OCI-LY1 (cell line): ENCODE measurements around the gene MRAS.

Experiments used
- H2AFZ ChIP-seq: fragments of 200-600 bp; sonication (generic), shearing (Covaris generic); 2 replicates; pipeline ENCODE4 v1.6.0; 2014; ENCODE audit warnings: antibody characterized with exemption, mild to moderate bottlenecking, low read length
- H3F3A ChIP-seq: fragments of 200-600 bp; sonication (generic), shearing (Covaris generic); 2 replicates; pipeline ENCODE4 v1.6.0; 2014; ENCODE audit warnings: mild to moderate bottlenecking, antibody characterized with exemption, low read length, moderate library complexity; ENCODE audit not compliant: insufficient read depth
- H3K27ac ChIP-seq: fragments of 200-600 bp; sonication (generic); 2 replicates; pipeline ENCODE4 v1.5.1; 2014; ENCODE audit warnings: low read length, mixed run types, mild to moderate bottlenecking, low read depth; ENCODE audit not compliant: poor library complexity, severe bottlenecking
- H3K27me3 ChIP-seq: fragments of 200-600 bp; sonication (generic); 2 replicates; pipeline ENCODE4 v1.6.0; 2014; ENCODE audit warnings: antibody characterized with exemption, mild to moderate bottlenecking, low read length, moderate library complexity; ENCODE audit not compliant: insufficient read depth
- H3K36me3 ChIP-seq: fragments of 200-600 bp; sonication (generic); 2 replicates; pipeline ENCODE4 v1.6.1; 2014; ENCODE audit warnings: mild to moderate bottlenecking, antibody characterized with exemption, low read length, moderate library complexity, mixed read lengths; ENCODE audit not compliant: insufficient read depth
- H3K4me1 ChIP-seq: fragments of 200-600 bp; sonication (generic); 2 replicates; pipeline ENCODE4 v1.5.1; 2014; ENCODE audit warnings: mild to moderate bottlenecking, low read length, moderate library complexity; ENCODE audit not compliant: insufficient read depth, severe bottlenecking
- H3K4me2 ChIP-seq: fragments of 200-600 bp; sonication (generic), shearing (Covaris generic); 2 replicates; pipeline ENCODE4 v1.6.1; 2014; ENCODE audit warnings: low read length
- H3K4me3 ChIP-seq: fragments of 200-600 bp; sonication (generic); 2 replicates; pipeline ENCODE4 v1.5.1; 2014; ENCODE audit warnings: low read length, low read depth, mild to moderate bottlenecking, mixed read lengths; ENCODE audit not compliant: poor library complexity, severe bottlenecking
- H3K79me2 ChIP-seq: fragments of 200-600 bp; shearing (Covaris generic); 2 replicates; pipeline ENCODE4 v1.6.1; 2016; ENCODE audit warnings: mixed run types, low read length, mixed read lengths; ENCODE audit not compliant: insufficient read depth
- H3K9ac ChIP-seq: fragments of 200-600 bp; sonication (generic), shearing (Covaris generic); 2 replicates; pipeline ENCODE4 v1.6.1; 2014; ENCODE audit warnings: mild to moderate bottlenecking, low read length, mixed read lengths
- H3K9me2 ChIP-seq: fragments of 200-600 bp; sonication (generic), shearing (Covaris generic); 2 replicates; pipeline ENCODE4 v1.6.1; 2014; ENCODE audit warnings: low read depth, mild to moderate bottlenecking, low read length, mixed read lengths
- H3K9me3 ChIP-seq: fragments of 200-600 bp; shearing (Covaris generic); 2 replicates; pipeline ENCODE4 v1.6.1; 2014; ENCODE audit warnings: low read length, mixed read lengths
- H4K20me1 ChIP-seq: fragments of 200-600 bp; sonication (generic), shearing (Covaris generic); 2 replicates; pipeline ENCODE4 v1.6.0; 2016; ENCODE audit warnings: mild to moderate bottlenecking, low read length; ENCODE audit not compliant: insufficient read depth
- EZH2 ChIP-seq: fragments of 200-600 bp; sonication (generic), shearing (Covaris generic); IDR thresholded peaks from 2 replicates; pipeline ENCODE4 v1.8.0; 2017; ENCODE audit warnings: borderline replicate concordance, mixed run types, mild to moderate bottlenecking, antibody characterized with exemption, low read length, moderate library complexity, mixed read lengths
- TF ChIP-seq, protein P1 (sequence below): fragments of 200-600 bp; sonication (generic), shearing (Covaris generic); IDR thresholded peaks from 2 replicates; pipeline ENCODE4 v1.5.1; 2017; ENCODE audit warnings: mild to moderate bottlenecking, antibody characterized with exemption, low read length, moderate library complexity, mixed read lengths

MRAS gene

DNA sequence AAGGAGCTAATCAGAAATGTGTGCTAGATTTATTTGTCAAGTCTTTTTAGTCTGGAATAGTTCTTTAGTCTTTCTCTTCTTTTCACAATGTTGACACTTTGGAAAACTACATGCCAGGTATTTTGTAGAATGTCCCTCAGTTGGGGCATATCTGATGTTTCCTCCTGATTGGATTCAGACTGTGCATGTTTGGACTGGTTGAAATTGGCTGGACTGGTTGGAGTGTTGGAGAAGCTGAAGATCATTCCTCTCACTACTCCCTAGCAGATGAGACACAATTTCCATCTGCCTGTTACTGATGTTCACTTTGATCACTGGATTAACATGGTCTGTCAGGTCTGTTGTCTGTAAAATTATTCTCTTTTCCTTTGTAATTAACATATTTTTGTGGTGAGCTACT lies 22.4 kb upstream of the MRAS start:
- H4K20me1 ChIP-seq = no peaks in the 10 kb centered on the region
- H3K4me2 ChIP-seq = no peak overlapping the region
- H2AFZ ChIP-seq = no peak overlapping the region
- peaks cover 5% of the 10 kb centered on the region; the same call in 1 of the 2 replicates for H3F3A ChIP-seq
- H3K4me3 ChIP-seq = no peak overlapping the region
- no peaks in the 10 kb centered on the region for H3K9me3 ChIP-seq
- TF ChIP-seq EZH2 = no peak
- TF ChIP-seq, protein P1, sequence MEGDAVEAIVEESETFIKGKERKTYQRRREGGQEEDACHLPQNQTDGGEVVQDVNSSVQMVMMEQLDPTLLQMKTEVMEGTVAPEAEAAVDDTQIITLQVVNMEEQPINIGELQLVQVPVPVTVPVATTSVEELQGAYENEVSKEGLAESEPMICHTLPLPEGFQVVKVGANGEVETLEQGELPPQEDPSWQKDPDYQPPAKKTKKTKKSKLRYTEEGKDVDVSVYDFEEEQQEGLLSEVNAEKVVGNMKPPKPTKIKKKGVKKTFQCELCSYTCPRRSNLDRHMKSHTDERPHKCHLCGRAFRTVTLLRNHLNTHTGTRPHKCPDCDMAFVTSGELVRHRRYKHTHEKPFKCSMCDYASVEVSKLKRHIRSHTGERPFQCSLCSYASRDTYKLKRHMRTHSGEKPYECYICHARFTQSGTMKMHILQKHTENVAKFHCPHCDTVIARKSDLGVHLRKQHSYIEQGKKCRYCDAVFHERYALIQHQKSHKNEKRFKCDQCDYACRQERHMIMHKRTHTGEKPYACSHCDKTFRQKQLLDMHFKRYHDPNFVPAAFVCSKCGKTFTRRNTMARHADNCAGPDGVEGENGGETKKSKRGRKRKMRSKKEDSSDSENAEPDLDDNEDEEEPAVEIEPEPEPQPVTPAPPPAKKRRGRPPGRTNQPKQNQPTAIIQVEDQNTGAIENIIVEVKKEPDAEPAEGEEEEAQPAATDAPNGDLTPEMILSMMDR = no peak
- no peak overlapping the region for H3K9ac ChIP-seq
- H3K27ac ChIP-seq = no peak overlapping the region
- H3K36me3 ChIP-seq = no peaks in the 10 kb centered on the region
- H3K79me2 ChIP-seq = no peaks in the 10 kb centered on the region
- peaks cover 13% of the 10 kb centered on the region for H3K4me1 ChIP-seq
- no peaks in the 10 kb centered on the region for H3K27me3 ChIP-seq
- no peaks in the 10 kb centered on the region for H3K9me2 ChIP-seq

DNA sequence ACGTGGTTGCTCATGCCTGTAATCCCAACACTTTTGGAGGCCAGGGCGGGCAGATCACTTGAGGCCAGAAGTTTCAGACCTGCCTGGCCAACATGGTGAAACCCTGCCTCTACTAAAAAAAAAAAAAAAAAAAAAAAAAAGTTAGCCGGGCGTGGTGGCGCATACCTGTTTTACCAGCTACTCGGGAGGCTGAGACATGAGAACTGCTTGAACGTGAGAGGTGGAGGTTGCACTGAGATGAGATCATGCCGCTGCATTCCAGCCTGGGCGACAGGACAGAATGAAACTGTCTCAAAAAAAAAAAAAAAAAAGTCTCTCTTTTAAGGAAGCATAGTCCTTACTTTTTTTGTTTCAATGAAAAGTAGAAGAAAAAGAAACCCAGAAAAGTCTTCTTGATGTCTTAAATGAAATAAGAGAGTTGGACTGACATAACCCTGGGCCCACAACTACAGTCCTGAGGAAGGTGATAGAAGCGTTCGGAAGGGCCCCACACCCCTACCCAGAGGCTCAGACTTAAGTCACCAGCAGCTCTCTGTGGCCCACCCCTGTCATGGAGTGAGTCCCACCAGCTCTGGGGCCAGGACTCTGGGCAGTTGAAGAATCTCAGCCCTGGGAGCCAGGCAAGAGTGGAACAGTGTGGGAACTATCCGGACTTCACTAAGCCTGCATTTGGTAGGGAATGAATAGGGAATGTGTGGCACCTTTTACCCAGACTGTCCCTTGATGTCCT lies 21.3 kb upstream of the MRAS start:
- Histone ChIP-seq H3K4me1 (peaks cover 13% of the 10 kb centered on the region), H2AFZ (no peak overlapping the region), H3K36me3 (no peaks in the 10 kb centered on the region), H3K79me2 (no peaks in the 10 kb centered on the region), H3K9ac (no peak overlapping the region), H3K4me3 (no peak overlapping the region), H3K9me3 (no peaks in the 10 kb centered on the region), H3F3A (peaks cover 5% of the 10 kb centered on the region; the same call in 1 of the 2 replicates), H3K9me2 (no peaks in the 10 kb centered on the region), H3K4me2 (no peak overlapping the region), H3K27ac (no peak overlapping the region), H4K20me1 (no peaks in the 10 kb centered on the region), H3K27me3 (no peaks in the 10 kb centered on the region)
- TF ChIP-seq, protein P1 = no peak
- no peak for TF ChIP-seq EZH2

DNA sequence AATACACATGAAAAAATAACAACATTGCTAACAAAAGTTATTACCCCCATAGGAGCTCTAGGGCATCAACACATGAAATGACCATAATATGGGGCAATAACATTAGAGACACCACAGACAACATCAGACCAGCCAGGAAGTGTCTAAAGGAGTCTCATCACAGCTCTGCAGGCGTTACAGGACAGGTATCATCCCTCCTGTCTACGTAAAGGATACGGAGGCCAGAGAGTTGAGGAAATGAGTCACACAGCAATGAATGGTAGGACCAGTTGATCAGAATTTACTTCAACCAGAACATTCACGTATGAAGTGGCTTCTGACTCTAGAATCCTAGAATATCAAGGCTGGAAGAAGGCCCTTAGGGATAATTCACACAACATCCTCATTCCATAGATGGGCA lies 20.5 kb upstream of the MRAS start:
- no peaks in the 10 kb centered on the region for H3K9me2 ChIP-seq
- no peaks in the 10 kb centered on the region for H3K79me2 ChIP-seq
- H4K20me1 ChIP-seq = no peaks in the 10 kb centered on the region
- H3K4me1 ChIP-seq = peaks cover 13% of the 10 kb centered on the region
- H3K4me3 ChIP-seq = no peak overlapping the region
- no peaks in the 10 kb centered on the region for H3K36me3 ChIP-seq
- TF ChIP-seq, protein P1 = no peak
- no peak for TF ChIP-seq EZH2
- no peak overlapping the region for H3K27ac ChIP-seq
- no peak overlapping the region for H3K4me2 ChIP-seq
- no peaks in the 10 kb centered on the region for H3K9me3 ChIP-seq
- H2AFZ ChIP-seq = no peak overlapping the region
- no peak overlapping the region for H3K9ac ChIP-seq
- H3F3A ChIP-seq = peaks cover 5% of the 10 kb centered on the region; the same call in 1 of the 2 replicates
- H3K27me3 ChIP-seq = no peaks in the 10 kb centered on the region
